Lower leg skin (tissue), 3 donors: Measurements from ENCODE around the gene C19orf47.

Experiments
- POLR2A ChIP-seq, 2 donors: fragments of 450-650 bp; IDR thresholded peaks; one replicate each; pipeline ENCODE4 v1.6.1; 2016 to 2017; ENCODE audit warnings: antibody characterized with exemption in 2 of 2, mild to moderate bottlenecking in 1 of 2, moderate library complexity in 1 of 2
- TF ChIP-seq, protein P1 (sequence below), 3 donors: fragments of 450-650 bp; IDR thresholded peaks; one replicate each; pipeline ENCODE4 v1.5.1; 2016; ENCODE audit warnings: antibody characterized with exemption in 3 of 3, mild to moderate bottlenecking in 3 of 3, moderate library complexity in 2 of 3

DNA sequence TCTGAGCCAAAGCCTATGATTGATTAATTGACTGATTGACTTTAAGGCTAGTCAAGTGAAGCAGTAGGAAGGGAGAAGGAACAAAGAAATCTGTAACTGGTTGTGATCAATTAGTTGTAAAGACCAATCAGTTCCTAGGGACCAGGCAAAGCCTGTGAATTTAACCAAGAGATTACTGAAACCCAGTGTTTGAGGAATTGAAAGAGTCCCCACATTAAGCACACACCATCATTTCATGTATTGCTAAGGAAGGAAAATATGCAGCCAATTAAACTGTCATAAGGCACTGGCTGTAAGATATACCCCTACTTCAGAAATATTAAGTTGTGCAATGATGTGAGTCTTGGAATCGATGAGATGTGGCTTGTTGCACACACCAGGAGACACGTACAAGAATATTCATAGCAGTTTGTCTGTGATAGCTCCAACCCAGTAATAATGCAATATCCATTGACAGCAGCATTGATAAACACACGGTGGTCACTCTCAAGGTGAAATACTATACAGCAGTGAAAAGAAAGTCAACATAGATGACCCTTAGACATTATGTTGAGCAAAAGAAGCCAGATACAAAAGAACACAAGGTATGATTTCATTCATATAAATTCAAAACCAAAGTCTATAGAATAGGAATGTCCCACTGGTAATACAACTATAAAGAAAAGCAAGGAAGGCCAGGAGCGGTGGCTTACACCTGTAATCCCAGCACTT is 9.0 kb downstream of the C19orf47 start:
- TF ChIP-seq, protein P1, sequence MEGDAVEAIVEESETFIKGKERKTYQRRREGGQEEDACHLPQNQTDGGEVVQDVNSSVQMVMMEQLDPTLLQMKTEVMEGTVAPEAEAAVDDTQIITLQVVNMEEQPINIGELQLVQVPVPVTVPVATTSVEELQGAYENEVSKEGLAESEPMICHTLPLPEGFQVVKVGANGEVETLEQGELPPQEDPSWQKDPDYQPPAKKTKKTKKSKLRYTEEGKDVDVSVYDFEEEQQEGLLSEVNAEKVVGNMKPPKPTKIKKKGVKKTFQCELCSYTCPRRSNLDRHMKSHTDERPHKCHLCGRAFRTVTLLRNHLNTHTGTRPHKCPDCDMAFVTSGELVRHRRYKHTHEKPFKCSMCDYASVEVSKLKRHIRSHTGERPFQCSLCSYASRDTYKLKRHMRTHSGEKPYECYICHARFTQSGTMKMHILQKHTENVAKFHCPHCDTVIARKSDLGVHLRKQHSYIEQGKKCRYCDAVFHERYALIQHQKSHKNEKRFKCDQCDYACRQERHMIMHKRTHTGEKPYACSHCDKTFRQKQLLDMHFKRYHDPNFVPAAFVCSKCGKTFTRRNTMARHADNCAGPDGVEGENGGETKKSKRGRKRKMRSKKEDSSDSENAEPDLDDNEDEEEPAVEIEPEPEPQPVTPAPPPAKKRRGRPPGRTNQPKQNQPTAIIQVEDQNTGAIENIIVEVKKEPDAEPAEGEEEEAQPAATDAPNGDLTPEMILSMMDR (IDR thresholded peaks at IDR 0.05): no peak
- TF ChIP-seq POLR2A (IDR thresholded peaks at IDR 0.05): no peak
